ENCODE measurements around the gene IMPDH1.

IMPDH1 gene

DNA sequence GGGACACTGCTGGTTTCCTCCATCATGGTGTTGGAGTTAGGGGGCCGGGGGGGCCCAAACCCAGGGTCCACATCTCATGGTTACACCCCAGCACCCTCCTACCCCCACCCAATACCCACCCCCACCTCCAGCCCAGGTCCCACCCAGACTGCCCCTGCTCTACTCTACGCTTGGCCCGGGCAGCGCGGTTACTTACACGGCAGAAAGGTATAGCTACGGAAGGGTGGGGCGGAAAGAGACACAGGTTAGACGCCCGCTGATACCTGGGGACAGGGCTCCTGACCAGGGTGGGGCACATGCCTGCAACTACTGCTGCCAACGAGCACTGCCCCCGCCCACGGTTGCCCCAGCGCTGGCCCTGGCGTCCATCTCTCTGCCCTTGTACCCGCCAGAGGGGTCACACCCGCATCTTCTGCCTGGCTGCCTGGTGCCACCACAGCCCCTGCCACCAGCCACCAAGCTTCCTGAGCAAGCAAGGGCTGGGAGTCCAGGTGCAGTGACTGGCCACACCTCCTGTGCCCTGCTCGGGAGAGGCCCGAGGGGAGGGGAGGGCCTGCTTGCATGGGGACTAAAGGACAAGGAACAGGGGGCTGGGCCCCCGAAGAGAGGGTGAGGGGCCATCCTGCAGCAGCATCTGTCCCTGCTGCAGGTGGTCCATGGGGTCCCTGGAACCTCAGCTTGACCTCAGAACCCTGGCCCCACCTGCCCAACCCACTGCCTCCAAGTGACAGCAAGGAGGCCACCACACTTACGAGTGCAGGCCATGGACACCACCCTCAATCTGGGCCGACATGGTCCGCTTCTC, 16.1 kb downstream of the IMPDH1 start:
- ChIA-PET POLR2A (no interaction called here), CTCF (interaction anchor here (1.0 to 14.1 kb wide), 4 partner anchors 14 to 49 kb away, joined by 3 to 229 read pairs (median 10); no protein-coding TSS in a partner anchor)
- TF ChIP-seq, protein P1, sequence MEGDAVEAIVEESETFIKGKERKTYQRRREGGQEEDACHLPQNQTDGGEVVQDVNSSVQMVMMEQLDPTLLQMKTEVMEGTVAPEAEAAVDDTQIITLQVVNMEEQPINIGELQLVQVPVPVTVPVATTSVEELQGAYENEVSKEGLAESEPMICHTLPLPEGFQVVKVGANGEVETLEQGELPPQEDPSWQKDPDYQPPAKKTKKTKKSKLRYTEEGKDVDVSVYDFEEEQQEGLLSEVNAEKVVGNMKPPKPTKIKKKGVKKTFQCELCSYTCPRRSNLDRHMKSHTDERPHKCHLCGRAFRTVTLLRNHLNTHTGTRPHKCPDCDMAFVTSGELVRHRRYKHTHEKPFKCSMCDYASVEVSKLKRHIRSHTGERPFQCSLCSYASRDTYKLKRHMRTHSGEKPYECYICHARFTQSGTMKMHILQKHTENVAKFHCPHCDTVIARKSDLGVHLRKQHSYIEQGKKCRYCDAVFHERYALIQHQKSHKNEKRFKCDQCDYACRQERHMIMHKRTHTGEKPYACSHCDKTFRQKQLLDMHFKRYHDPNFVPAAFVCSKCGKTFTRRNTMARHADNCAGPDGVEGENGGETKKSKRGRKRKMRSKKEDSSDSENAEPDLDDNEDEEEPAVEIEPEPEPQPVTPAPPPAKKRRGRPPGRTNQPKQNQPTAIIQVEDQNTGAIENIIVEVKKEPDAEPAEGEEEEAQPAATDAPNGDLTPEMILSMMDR (IDR thresholded peaks at IDR 0.05; ENCODE audit: insufficient read depth, low read length, missing control alignments) = no peak

GRCh38 chr7:128392446-128393327, 17.1 kb downstream of the IMPDH1 start:
- POLR2A ChIA-PET = no interaction called here
- no peak for DNase-seq (ENCODE audit: low read depth, low spot score)
- TF ChIP-seq, protein P1 (IDR thresholded peaks at IDR 0.05; ENCODE audit: insufficient read depth, low read length, missing control alignments) = no peak
- CTCF ChIA-PET = interaction anchor here (1.0 to 14.1 kb wide), 7 partner anchors 8 to 48 kb away, joined by 3 to 690 read pairs (median 13); partner anchors contain the start of gene RBM28
- H3K4me3 ChIP-seq (ENCODE audit: low read depth, low read length) = no peak overlapping the region

More for the DNA sequence above, 16.1 kb downstream of the IMPDH1 start:
- DNase-seq (ENCODE audit: low read depth, low spot score) = no peak
- H3K4me3 ChIP-seq (ENCODE audit: low read depth, low read length) = no peak overlapping the region

DNA sequence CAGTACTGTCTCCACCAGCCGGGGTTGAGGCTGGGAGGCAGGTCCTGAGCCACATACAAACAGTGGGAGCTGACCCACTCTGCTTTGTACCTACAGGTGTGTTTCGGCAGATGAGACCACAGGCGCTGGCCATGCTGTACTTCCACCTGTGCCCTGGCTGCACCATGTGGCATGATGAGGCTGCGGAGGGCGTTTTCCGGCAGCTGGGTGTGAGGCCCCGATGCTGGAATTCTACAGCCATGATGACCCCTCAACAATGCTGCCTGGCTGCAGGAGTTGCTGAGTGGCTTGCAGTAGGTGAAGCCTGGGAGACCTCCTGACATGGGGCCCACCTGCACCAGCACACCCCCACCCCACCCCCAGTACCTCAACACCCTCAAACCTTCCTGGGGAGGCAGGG, 18.0 kb downstream of the IMPDH1 start:
- no peak overlapping the region for H3K4me3 ChIP-seq (ENCODE audit: low read depth, low read length)
- TF ChIP-seq, protein P1 (IDR thresholded peaks at IDR 0.05; ENCODE audit: insufficient read depth, low read length, missing control alignments) = no peak
- DNase-seq (ENCODE audit: low read depth, low spot score) = no peak
- ChIA-PET POLR2A (no interaction called here), CTCF (interaction anchor here (1.2 to 13.2 kb wide), 7 partner anchors 9 to 47 kb away, joined by 3 to 690 read pairs (median 7); partner anchors contain the start of gene RBM28)

- DNase-seq (ENCODE audit: low read depth, low spot score) = no peak
- CTCF ChIA-PET = interaction anchor here (0.7 to 13.2 kb wide), 10 partner anchors 9 to 46 kb away, joined by 3 to 690 read pairs (median 4); partner anchors contain the start of gene RBM28
- TF ChIP-seq, protein P1 (IDR thresholded peaks at IDR 0.05; ENCODE audit: insufficient read depth, low read length, missing control alignments) = no peak
- H3K4me3 ChIP-seq (ENCODE audit: low read depth, low read length) = no peak overlapping the region
- POLR2A ChIA-PET = no interaction called here
Measured at GRCh38 chr7:128390871-128391565, 18.8 kb downstream of the IMPDH1 start.

DNA sequence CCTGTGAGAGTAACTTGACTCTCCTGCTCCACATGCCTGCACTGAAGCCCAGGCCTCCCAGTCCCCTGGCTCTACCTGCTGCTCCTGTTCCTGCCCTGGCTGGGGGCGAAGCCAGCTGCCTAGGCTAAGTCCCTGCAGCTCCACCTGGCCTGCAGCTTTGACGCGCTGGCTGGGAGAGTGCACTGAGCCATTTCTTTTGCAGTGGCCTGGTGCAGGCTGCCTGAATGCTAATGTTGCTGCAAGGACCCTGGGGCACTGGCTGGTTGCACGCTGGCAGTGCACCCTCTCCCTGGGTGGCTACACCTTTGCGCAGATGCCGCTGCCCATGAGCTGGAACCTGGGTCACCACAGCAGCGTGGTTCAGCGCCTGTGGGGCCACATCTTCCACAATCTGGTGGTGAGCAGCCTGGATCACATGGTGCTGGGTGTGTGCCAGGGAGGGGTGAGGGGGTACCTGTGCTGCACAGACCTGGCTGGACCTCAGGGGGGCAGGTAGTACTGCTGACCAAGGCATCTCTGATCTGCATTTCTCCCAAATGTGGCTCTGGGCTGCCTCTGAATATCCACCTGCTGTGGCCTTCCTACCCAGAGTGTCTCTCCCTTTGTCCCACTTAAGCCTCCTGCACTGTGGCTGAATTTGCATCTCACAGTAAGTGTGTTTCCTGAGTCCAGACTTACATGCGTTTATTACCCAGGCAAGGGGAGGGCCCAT, 20.0 kb downstream of the IMPDH1 start:
- no peak for DNase-seq (ENCODE audit: low read depth, low spot score)
- TF ChIP-seq, protein P1 (IDR thresholded peaks at IDR 0.05; ENCODE audit: insufficient read depth, low read length, missing control alignments) = no peak
- ChIA-PET POLR2A (no interaction called here), CTCF (interaction anchor here (0.8 to 13.2 kb wide), 13 partner anchors 10 to 1587 kb away, joined by 3 to 690 read pairs (median 8); partner anchors contain the start of gene RBM28)
- H3K4me3 ChIP-seq (ENCODE audit: low read depth, low read length) = no peak overlapping the region
